ENCODE results near the gene RPL5. TPM values are rescaled to one million over a fixed set of nuclear protein-coding genes. Genes with fewer than 3 reads are reported as not detected.

Gene RPL5
- total RNA-seq, 4 donors from 2014 or later, result 851 to 985 (median 913) TPM

- H3K4me3 ChIP-seq, result no peak overlapping the region
- in situ Hi-C loops (cut with MboI; ENCODE audit: low sequenced_read_pairs in 4 of 4) (loop anchor here in 1 of 4 donors (25.0 kb wide), 1 partner anchor 493 kb away; no protein-coding TSS in a partner anchor), intact Hi-C loops (cut with DNase I; ENCODE audit: low total_unique reads) (no loop called here)
- H3K27me3 ChIP-seq, result no peaks in the 10 kb centered on the region
- H3K36me3 ChIP-seq, result no peaks in the 10 kb centered on the region
- no peak overlapping the region for H3K27ac ChIP-seq
- no peak for ATAC-seq
- DNase-seq, result no peak
- TF ChIP-seq CTCF (IDR thresholded peaks at IDR 0.05 in 4 of 5, conservative IDR thresholded peaks at IDR 0.05 in 1 of 5), result no peak
- no peak for TF ChIP-seq POLR2A (IDR thresholded peaks at IDR 0.05)
- H3K9me3 ChIP-seq, result no peaks in the 10 kb centered on the region
- H3K4me1 ChIP-seq, result no peaks in the 10 kb centered on the region
These were observed 26.6 kb upstream of the RPL5 start for GRCh38 chr1:92805216-92805615.

GRCh38 chr1:92808381-92808780 lies 23.5 kb upstream of the RPL5 start:
- in situ Hi-C loops (cut with MboI; ENCODE audit: low sequenced_read_pairs in 4 of 4), result loop anchor here in 1 of 4 donors (25.0 kb wide), 1 partner anchor 496 kb away; no protein-coding TSS in a partner anchor

DNA sequence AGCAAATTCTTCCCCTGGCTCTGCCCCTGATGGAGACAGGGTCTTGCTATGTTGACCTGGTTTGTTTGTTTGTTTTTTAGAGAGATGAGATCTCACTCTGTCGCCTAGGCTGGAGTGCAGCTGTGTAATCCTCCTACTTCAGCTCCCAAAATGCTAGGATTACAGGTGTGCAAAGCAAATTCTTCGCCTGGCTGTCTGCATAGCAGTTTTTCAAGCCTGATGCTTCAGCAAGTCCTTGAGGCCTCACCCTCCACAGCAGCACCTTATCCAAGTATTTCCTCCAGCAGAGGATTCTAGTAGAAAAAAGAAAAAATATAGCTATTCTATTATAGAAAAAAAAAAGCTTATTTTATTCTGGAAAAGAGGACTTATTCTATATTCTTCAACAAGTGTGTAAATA lies 15.1 kb upstream of the RPL5 start:
- no peak for DNase-seq
- Histone ChIP-seq H3K4me1 (no peaks in the 10 kb centered on the region), H3K36me3 (no peaks in the 10 kb centered on the region), H3K4me3 (no peak overlapping the region), H3K9me3 (no peaks in the 10 kb centered on the region), H3K27me3 (no peaks in the 10 kb centered on the region), H3K27ac (no peak overlapping the region)
- intact Hi-C loops (cut with DNase I; ENCODE audit: low total_unique reads), result no loop called here
- in situ Hi-C loops (cut with MboI; ENCODE audit: low sequenced_read_pairs in 4 of 4), result loop anchor here in 1 of 4 donors (25.0 kb wide), 1 partner anchor 504 kb away; no protein-coding TSS in a partner anchor
- no peak for ATAC-seq
- no peak for TF ChIP-seq POLR2A (IDR thresholded peaks at IDR 0.05)
- TF ChIP-seq CTCF (IDR thresholded peaks at IDR 0.05 in 4 of 5, conservative IDR thresholded peaks at IDR 0.05 in 1 of 5), result no peak

More at GRCh38 chr1:92808381-92808780, 23.5 kb upstream of the RPL5 start:
- no peaks in the 10 kb centered on the region for H3K36me3 ChIP-seq
- no peak overlapping the region for H3K27ac ChIP-seq
- DNase-seq (no peak), ATAC-seq (no peak)
- no peaks in the 10 kb centered on the region for H3K9me3 ChIP-seq
- TF ChIP-seq CTCF (IDR thresholded peaks at IDR 0.05 in 4 of 5, conservative IDR thresholded peaks at IDR 0.05 in 1 of 5), result no peak
- no peak for TF ChIP-seq POLR2A (IDR thresholded peaks at IDR 0.05)
- no peak overlapping the region for H3K4me3 ChIP-seq
- H3K27me3 ChIP-seq, result no peaks in the 10 kb centered on the region
- intact Hi-C loops (cut with DNase I; ENCODE audit: low total_unique reads), result no loop called here
- no peaks in the 10 kb centered on the region for H3K4me1 ChIP-seq

DNA sequence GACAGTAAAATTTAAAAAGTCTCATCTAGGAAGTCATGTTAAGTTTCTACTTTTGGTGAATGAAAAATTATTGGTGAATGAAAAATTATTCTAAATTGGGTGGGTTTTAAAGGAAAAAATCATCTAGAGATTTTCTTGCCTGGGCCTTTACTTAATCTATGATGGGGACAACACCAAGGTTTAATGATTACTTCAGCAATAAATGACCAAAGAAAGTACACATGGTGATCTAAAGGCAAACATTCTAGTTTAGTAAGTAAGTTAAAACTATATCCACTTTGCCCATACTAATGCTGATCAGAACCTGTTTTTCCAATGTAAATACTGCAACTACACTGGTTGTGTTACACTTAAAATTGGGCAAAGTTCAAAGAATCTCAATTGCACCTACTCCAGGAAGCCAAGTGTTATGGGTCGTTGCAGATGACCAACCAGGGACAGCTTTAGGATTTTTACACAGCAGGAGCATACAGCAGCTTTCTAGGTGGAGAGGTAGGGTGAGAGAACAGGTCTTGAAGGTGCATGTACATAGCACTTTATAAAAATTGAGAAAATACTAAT lies 14.6 kb upstream of the RPL5 start:
- Histone ChIP-seq H3K4me3 (no peak overlapping the region), H3K36me3 (no peaks in the 10 kb centered on the region), H3K4me1 (no peaks in the 10 kb centered on the region), H3K9me3 (no peaks in the 10 kb centered on the region), H3K27ac (no peak overlapping the region), H3K27me3 (no peaks in the 10 kb centered on the region)
- intact Hi-C loops (cut with DNase I; ENCODE audit: low total_unique reads), result no loop called here
- ATAC-seq (no peak), DNase-seq (no peak)
- in situ Hi-C loops (cut with MboI; ENCODE audit: low sequenced_read_pairs in 4 of 4), result loop anchor here in 1 of 4 donors (25.0 kb wide), 1 partner anchor 505 kb away; no protein-coding TSS in a partner anchor
- TF ChIP-seq POLR2A (IDR thresholded peaks at IDR 0.05), result no peak
- no peak for TF ChIP-seq CTCF (IDR thresholded peaks at IDR 0.05 in 4 of 5, conservative IDR thresholded peaks at IDR 0.05 in 1 of 5)

Data from gastrocnemius medialis (tissue), 4 donors.